CD4-positive, alpha-beta T cell treated with Interleukin-4 for 4 hours (primary cell): ENCODE measurements around the gene OSBPL6.

Experiments
- DNase-seq: peaks from one replicate; pipeline ENCODE4 v3.0.0-alpha.2; 2020

OSBPL6 gene

GRCh38 chr2:178199334-178199733 is 5.0 kb downstream of the OSBPL6 start:
- no peak for DNase-seq

DNA sequence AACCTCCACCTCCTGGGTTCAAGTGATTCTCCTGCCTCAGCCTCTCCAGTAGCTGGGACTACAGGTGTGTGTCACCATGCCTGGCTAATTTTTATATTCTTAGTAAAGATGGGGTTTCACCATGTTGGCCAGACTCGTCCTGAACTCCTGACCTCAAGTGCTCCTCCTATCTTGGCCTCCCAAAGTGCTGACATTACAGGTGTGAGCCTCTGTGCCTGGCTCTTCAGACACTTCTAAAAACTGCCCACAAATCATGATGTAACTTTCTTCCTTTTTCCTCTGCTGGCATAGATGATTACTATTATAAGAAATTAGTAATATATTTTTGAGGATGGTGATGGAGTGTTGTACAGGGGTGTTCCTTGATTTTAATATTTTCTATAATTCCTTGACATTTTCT is 6.0 kb downstream of the OSBPL6 start:
- no peak for DNase-seq

- no peak for DNase-seq
Measured at GRCh38 chr2:178202927-178203326, 8.6 kb downstream of the OSBPL6 start.

DNA sequence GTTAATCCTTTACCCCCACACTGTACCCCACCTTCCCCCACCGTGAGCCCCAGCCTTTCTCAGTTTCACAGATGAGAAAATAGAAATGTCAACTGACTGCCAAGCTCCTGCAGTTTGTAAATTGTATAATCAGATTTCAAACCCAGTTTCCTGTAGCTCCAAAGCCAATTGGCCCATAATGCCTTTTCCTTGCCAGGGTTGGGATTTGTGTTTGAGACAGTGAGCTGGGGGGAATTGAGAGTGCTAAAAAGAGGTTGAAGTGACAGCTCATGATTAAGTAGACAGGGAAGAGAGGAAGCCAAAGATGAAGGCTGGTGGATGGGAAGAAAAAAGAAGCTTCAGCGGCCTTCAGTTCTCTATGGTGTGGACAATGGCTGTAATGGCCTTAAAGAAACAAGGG is 10.7 kb downstream of the OSBPL6 start:
- DNase-seq, result no peak

DNA sequence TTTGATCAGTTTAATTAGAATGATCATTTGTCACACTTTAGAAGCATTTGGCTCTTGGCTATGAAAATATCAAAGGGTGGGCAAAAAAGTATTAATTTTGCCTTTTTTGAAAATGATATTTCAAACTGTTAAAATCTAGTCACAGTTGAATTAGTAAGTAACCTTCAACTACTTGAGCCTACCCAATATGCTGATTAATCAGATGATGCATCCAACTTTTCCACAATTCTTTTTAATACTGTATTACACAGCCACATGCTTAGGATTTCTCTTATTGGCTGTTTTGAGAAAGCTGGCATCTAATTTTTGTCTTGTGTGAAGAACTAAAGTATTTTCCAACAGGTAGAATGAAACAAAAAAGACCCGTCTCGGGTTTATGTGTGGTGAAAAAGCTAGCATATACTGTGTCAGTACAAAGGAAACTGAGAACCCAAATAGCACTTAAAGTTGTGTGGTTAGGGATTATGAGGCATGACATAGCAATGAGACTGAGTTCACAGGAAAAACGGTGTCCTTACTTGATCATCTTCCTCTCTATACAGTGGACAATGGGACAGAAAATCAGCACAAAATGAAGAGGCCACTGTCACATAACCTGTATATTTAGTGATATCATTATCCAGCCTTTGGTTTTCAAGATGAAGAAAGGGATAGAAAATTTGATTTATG is 11.7 kb downstream of the OSBPL6 start:
- no peak for DNase-seq

DNA sequence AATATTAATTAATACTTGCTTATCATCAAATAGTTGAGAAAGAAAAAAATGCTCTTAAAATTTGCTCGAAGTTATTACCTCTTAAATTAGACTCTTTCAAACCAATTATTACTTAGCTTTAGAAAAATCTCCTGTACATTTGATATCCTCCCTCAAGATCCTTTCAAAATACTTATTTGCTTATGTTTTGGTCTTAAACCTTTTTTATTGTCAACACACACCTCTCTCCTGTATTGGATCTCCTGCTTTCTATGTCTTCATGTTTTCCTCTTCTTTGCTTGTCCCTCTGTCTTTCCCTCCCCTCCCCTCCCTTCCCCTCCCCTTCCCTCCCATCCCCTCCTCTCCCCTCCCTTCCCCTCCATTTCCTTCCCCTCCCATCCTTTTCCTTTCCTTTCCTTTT is 14.0 kb downstream of the OSBPL6 start:
- DNase-seq, result no peak

- DNase-seq, result no peak
Measured at GRCh38 chr2:178208817-178209216, 14.5 kb downstream of the OSBPL6 start.

DNA sequence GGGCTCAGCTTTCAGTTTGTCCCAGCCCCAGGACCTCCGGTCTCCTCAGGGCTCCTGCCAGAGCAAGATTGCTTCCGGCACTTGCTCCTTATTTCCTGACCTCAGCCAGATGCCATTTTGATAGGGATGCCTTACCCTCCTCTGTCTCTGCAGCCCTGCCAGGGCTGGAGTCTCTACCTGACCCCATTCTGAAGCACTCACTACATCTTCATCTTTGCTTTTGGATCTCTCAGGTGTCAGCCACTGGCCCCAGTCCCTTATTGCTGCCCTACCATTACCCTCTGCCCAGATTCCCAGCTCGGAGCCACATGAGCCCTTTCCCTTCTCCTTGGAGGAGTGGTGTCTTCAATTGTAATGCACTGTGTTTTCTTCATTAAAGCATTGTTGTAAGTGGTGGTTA is 17.1 kb downstream of the OSBPL6 start:
- DNase-seq, result no peak

GRCh38 chr2:178211943-178212342 is 17.6 kb downstream of the OSBPL6 start:
- DNase-seq, result no peak

GRCh38 chr2:178213991-178214390 is 19.7 kb downstream of the OSBPL6 start:
- no peak for DNase-seq

- DNase-seq, result no peak
Measured at GRCh38 chr2:178219247-178219646, 24.9 kb downstream of the OSBPL6 start.

DNA sequence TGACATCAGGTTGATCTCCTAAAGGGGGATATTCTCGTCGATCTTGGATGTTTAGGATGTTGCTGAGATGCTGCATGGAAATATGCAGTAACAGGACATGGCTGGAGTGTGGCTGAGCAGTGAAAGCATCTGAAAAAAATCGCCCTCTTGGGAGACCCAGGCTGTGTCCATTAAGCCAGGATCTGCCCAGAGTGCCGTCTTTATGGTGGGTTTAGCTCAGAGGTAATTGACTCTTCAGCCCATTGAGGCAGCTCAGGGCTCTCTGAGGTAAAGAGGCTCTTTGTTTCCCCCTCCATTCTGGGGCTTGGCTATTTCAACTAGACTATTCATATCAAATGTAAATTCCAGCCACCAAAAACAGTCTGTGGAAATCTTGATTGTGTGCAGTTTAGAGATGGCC is 26.5 kb downstream of the OSBPL6 start:
- DNase-seq, result no peak

DNA sequence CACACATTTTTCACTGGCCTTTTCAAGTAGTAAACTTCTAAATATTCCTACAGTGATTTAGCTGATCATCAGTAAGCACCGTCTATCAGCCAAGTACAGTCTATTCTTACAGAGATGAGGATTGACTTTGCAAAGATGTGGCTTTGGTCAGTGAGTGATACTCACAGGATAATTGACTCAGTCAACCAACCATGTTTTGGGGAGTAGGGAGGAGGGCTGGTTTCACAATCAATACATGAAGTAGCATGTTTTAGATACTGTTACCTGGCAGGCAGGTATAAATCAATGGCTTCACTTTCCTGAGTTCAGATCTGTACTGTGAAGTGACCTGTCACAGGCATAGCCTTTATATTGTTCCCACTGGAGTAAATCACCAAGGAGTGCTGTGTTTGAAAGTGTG is 27.2 kb downstream of the OSBPL6 start:
- no peak for DNase-seq

DNA sequence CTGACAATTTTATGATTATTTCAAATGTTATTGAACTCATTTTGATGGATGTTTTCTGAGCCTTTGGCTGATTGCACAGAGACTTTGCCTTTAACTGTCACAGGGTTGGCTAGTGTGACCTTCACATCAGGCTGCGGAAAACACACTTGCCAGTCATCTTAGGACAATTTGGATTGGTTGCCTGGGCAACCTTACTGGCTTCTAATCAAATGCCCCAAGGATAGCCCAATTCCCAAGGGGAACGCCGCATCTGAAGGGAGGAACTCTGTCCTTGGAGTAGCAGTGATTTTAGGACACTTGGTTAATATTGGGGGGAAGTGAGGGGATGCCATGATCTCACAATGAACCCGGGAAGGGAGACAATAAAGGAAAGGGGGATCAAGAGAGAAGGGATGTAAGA is 29.5 kb downstream of the OSBPL6 start:
- DNase-seq, result no peak

DNA sequence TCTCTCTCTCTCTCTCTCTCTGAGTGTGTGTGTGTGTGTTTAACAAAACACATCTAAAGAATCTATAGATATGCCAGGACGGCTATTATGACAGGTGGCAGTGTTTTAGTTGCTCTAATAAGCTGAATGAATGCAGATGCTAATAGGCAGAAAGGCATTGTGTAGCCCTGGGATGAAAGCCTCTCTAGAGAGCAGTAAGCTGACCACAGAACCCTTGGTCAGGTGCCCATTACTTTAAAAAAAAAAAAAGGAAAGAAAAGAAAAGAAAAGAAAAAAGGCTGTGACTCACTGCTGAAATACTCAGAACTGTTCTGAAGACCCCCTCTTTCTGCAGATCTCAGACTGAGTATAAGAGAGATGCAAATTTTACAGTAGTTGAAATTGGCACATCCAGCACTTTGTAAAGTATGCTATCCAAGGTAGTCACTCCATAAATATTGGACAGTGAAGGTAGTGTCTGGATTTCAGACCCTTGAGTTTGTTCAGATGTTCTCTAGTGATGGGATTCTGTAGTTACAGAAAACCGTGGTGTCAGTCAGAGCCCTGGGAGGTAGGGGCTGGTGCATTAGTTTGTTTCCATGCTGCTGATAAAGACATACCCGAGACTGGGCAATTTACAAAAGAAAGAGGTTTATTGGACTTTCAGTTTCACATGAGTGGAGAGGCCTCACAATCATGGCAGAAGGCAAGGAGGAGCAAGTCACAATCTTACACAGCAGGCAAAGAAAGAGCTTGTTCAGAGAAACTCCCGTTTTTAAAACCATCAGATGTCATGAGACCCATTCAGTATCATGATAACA is 30.9 kb downstream of the OSBPL6 start:
- no peak for DNase-seq

GRCh38 chr2:178227187-178227586 is 32.9 kb downstream of the OSBPL6 start:
- no peak for DNase-seq

DNA sequence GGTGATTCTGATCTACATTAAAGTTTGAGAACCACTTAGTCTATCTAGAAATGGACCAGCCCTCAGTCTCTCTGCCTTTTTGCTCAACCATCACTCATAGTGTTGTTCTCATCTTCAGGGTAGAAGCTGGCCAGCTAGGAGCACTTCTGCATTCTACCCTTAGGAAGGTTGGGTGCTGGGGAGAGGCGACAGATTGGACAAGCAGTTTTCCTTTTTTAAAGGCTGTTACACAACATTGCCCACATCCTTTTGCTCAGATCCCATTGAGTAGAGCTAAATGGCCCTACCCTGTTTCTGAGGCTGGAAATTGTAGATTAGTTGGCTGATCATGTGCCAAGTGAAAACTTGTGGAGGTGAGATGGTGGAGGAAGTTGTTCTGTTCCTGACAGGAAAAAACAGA is 35.6 kb downstream of the OSBPL6 start:
- DNase-seq, result no peak

DNA sequence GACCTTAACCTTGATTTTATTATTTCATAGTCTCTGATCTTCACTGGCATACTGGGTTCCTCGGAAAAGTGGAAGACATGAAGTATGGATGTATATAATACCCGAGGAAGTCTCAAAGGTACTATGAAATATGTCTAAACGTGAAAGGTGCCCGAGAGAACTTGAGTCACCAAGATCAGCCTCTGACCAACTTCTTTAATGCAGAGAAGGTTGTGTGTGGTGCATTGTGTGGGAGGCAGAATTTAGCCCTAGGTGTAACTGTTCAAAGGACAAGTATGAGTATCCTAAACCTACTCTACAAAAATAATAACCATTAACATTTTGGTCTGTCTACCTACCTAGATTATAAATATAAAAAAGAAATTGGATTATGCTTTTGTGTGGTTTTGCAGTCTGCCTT is 36.1 kb downstream of the OSBPL6 start:
- DNase-seq, result no peak

GRCh38 chr2:178233428-178233827 is 39.1 kb downstream of the OSBPL6 start:
- DNase-seq, result no peak

DNA sequence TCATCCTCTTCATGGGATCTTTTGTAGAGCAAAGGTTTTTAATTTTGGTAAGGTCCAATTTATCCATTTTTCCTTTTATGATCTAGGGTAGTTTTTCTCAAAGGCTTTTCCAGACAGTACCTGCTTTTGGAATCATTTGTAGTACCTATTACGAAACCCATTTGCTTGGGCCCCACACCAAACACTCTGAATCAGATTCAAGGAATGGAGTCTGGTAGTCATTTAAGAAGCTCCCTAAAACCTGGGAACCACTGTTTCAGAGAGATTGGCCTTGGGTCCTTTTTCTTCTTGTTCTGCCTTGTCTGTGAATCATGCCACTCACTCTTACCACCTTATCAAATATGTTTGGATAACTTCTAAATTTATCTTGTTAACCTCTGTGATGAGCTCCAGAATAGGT is 40.3 kb downstream of the OSBPL6 start:
- no peak for DNase-seq

DNA sequence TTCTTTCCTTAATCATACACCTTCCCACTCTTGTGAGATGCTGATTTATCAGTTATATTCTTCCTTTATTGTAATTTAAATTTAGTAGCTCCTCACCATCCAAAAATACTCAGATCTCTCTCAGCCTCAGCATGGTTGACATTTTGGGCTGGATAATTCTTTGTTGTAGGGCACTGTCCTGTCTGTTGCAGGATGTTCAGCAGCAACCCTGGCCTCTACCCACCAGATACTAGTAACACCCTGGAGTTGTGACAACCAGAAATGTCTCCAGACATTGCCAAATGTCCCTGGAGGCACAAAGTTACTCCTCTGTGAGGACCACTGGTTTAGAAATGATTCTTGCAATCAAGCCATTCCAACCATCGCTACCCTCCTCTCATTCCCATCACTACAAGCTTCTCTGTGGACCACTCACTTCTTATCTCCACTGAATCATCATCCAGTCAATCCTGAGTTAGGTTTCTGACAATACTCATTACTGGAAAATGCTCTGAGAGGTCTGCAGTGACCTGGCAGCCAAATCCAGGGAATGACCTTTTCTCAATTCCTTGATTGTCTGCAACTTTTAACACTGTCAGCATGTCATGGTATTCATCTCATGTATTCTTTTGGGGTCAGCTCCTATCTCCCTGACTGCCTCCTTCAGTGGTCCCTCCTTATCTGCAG is 43.3 kb downstream of the OSBPL6 start:
- no peak for DNase-seq

GRCh38 chr2:178238154-178238521 is 43.8 kb downstream of the OSBPL6 start:
- no peak for DNase-seq

DNA sequence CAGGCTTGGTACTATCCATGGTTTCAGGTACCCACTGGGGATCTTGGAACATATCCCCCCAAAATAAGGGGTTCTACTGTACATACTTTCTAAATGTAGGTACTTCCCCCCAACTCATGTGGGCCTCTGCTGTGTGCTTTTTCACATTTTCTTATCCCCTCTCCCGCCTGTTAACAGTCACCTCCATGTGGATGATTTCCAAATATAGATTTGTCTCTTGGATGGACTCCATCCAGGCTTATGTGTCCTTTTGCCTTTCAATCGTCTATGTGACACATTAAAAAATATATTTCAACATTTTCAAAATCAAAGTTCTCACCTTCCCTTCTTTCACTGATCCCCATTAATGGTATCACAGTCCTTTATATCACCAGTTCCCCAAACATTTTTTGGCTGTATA is 44.4 kb downstream of the OSBPL6 start:
- DNase-seq, result no peak

GRCh38 chr2:178241844-178242551 is 47.7 kb downstream of the OSBPL6 start:
- no peak for DNase-seq
